LNCAP (cell line): ENCODE measurements around the gene APBB2.

ENCODE experiments used
- CTCF ChIP-seq: fragments of 450-650 bp; IDR thresholded peaks from 2 replicates; pipeline ENCODE4 v1.5.1; 2017; ENCODE audit warnings: mild to moderate bottlenecking

The APBB2 gene

GRCh38 chr4:41137879-41138278 lies 76.5 kb downstream of the APBB2 start:
- TF ChIP-seq CTCF, result no peak

DNA sequence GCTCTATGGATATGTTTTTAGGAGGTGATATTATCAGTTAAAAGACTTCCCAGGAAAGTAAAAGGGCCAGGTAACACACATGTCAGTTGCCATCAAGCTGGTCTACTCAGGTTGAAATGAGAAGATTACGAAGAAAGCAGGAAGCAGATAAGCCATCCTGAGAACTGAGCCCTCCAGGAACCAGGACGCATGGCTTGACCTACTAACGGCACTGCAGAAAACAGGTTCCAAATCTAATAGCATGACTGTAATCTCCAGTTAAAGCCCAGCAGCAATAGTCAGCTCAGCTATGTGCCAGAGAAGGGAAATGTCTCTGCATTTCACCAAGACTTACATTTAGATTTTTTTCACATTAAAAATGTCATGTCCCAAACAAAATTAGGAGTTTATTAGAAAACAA lies 77.9 kb downstream of the APBB2 start:
- no peak for TF ChIP-seq CTCF

GRCh38 chr4:41135801-41136200 lies 78.5 kb downstream of the APBB2 start:
- no peak for TF ChIP-seq CTCF

DNA sequence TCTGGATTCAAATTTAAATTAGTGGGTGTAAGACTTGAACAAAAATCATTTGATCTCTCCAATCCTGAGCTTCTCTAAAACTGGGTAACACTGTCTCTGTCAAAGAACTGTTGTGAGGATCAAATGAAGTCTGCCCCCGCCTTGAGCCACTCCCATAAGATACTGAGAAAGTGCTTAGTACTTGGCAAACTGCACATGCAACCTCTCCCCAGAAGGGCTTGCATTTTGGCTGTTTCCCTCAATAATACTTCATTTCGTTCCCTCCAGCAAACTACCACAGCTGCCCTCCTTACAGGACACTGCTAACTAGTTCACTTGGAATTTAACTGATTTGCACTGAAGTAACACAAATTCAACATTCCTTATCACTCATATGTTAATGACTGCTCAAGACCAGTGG lies 79.8 kb downstream of the APBB2 start:
- TF ChIP-seq CTCF, result no peak

DNA sequence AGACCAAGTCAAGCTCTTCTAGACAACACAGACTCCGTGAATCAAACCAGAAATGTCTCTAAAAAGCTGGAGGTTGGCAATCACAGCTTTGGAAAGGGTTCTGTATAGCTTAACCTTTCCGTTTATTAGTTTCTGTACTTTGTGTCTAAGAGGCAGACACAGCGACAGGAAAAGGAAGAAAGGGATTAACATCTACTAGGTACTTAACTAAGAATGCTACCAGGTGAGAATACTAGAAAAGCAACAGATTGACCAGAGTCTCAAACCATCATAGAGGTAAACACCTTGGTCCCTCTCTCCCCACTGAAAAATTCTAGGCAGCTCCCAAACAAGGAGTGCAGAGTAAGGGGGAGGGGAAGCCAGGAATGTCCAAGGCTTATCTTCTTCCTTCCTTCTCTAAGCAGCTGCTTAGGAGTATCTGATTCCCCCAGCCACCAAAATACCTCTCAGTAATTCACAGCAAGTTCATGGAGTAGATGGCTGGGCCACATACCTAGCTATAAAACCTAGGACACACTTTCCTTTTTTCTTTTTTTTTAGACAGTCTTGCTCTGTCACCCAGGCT lies 80.8 kb downstream of the APBB2 start:
- no peak for TF ChIP-seq CTCF

DNA sequence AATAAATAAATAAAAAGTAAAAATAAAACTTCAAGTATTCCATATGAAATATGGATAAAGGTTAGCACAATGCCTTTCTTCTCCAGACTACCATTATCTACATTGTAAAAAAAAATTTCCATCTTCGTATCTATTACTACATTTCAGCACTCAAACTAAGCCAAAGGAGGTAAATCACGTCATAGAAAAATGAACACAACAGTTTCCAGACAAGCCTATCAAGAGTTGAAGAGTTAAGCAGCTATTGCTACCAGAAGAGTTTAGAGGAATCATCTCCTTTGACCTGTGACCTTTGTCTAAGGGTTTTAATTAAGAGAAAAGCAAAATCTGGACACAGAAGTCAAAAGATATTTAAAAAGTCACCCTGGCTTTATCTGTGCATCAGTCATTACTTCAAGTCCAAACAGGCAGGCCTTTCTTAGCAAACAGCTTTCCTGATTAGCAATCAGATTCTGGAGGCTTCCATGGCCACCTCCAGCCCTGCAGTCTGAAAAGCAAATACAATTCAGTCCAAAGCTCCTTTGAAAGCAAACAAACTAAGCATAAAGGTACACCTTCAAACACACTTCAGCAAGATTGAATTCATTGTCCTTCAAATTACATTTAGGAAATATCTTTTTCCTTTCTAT lies 82.2 kb downstream of the APBB2 start:
- TF ChIP-seq CTCF, result no peak

DNA sequence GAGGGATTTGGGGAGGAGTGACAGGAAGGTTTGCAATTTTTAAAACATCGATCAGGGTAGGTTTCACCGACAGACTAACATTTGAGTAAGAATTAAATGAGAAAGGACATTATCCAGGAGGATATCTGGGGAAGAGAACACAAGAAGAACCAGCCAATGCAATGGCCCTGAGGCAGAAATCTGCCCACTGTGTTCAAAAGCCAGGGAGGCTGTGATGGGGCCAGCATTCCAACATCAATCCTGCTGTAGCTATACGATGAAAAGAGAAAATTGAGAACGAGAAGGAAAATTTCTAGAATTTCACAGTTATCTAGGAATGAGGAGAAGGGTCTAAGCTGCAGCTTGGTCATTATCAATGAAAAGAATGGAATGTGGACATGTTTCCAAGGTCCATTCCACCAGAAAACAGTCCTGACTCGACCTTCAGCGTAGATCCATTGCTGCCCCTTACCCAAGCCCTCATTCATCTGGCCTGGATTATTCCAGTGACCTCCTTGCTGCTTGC lies 84.4 kb downstream of the APBB2 start:
- TF ChIP-seq CTCF, result no peak
